Stimulated activated effector memory CD8-positive, alpha-beta T cell treated with anti-CD3 and anti-CD28 coated beads, Interleukin-12 subunit alpha, Interleukin-12 subunit beta, amount 100 ng/mL, for 72 hours (primary cell): ENCODE data around the gene CEP85.

Experiments used
- ATAC-seq: fragments of 150-1000 bp; cut with Tn5 transposase; 2 replicates; pipeline ENCODE4 v1.10.0; 2021
- DNase-seq, 2 donors: peaks; one replicate each; pipeline ENCODE4 v3.0.0; 2021 to 2022; ENCODE audit warnings: low spot score in 2 of 2
- H3K27ac Mint-ChIP-seq: one replicate; pipeline ENCODE4 v1.8.0; 2022; ENCODE audit warnings: mild to moderate bottlenecking, mixed read lengths
- H3K36me3 Mint-ChIP-seq: one replicate; pipeline ENCODE4 v1.8.0; 2022; ENCODE audit warnings: mild to moderate bottlenecking, mixed read lengths
- H3K4me1 Mint-ChIP-seq: one replicate; pipeline ENCODE4 v1.8.0; 2022; ENCODE audit warnings: mixed read lengths
- H3K4me3 Mint-ChIP-seq: one replicate; pipeline ENCODE4 v1.8.0; 2022; ENCODE audit warnings: mild to moderate bottlenecking, mixed read lengths
- H3K9me3 Mint-ChIP-seq: one replicate; pipeline ENCODE4 v1.8.0; 2022; ENCODE audit warnings: mixed read lengths

Gene CEP85

GRCh38 chr1:26322042-26322331, 88.0 kb downstream of the CEP85 start:
- peaks cover 70% of the 10 kb centered on the region for H3K36me3 Mint-ChIP-seq
- DNase-seq (no peak), ATAC-seq (no peak)
- H3K9me3 Mint-ChIP-seq = no peaks in the 10 kb centered on the region
- H3K4me1 Mint-ChIP-seq = peaks cover 61% of the 10 kb centered on the region
- H3K27ac Mint-ChIP-seq = peak overlapping the region; percentile 73
- no peak overlapping the region for H3K4me3 Mint-ChIP-seq

- Mint-ChIP-seq H3K4me1 (peaks cover 47% of the 10 kb centered on the region), H3K36me3 (peaks cover 66% of the 10 kb centered on the region), H3K4me3 (no peak overlapping the region), H3K27ac (peak overlapping the region; percentile 73), H3K9me3 (no peaks in the 10 kb centered on the region)
- DNase-seq = no peak
- no peak for ATAC-seq
Observed at GRCh38 chr1:26323382-26323781, 89.4 kb downstream of the CEP85 start.

GRCh38 chr1:26324550-26324949, 90.5 kb downstream of the CEP85 start:
- H3K9me3 Mint-ChIP-seq = no peaks in the 10 kb centered on the region
- peak overlapping the region; percentile 50 for H3K27ac Mint-ChIP-seq
- peaks cover 54% of the 10 kb centered on the region for H3K36me3 Mint-ChIP-seq
- no peak for DNase-seq
- no peak for ATAC-seq
- no peak overlapping the region for H3K4me3 Mint-ChIP-seq
- peaks cover 36% of the 10 kb centered on the region for H3K4me1 Mint-ChIP-seq

- Mint-ChIP-seq H3K4me1 (peaks cover 4% of the 10 kb centered on the region), H3K9me3 (no peaks in the 10 kb centered on the region), H3K27ac (peak overlapping the region; percentile 40), H3K4me3 (no peak overlapping the region), H3K36me3 (peaks cover 20% of the 10 kb centered on the region)
- DNase-seq = no peak
- no peak for ATAC-seq
Observed at GRCh38 chr1:26327956-26328362, 94.0 kb downstream of the CEP85 start.
